Body of pancreas (tissue), 4 donors: ENCODE measurements around the gene C1QTNF5. TPM values are rescaled to one million over a fixed set of nuclear protein-coding genes. Genes with fewer than 3 reads are reported as not detected.
A peak's percentile ranks its signal among the peaks of the same experiment; 100 is the strongest.

Experiments used
- ATAC-seq: fragments of 150-250 bp; one replicate; pipeline ENCODE4 v1.9.1; 2016
- DNase-seq, 4 donors: peaks; one replicate each; pipeline ENCODE4 v3.0.0-alpha.2; 2019
- H3K27ac ChIP-seq, 4 donors: fragments of 200-600 bp; sonication (generic); 1 replicate in 3 of 4; 2 replicates in 1 of 4; pipeline versions ENCODE4 v1.5.1 to v1.6.1; 2016 to 2019; ENCODE audit warnings: mild to moderate bottlenecking in 1 of 4, mixed read lengths in 1 of 4, moderate library complexity in 1 of 4
- H3K27me3 ChIP-seq, 2 donors: fragments of 200-600 bp; sonication (generic); one replicate each; pipeline ENCODE4 v1.6.0; 2016; ENCODE audit warnings: mild to moderate bottlenecking in 1 of 2
- H3K36me3 ChIP-seq, 2 donors: fragments of 200-600 bp; sonication (generic); replicated peaks in 1 of 2; 2 replicates each; pipeline ENCODE4 v1.5.1; 2016; ENCODE audit warnings: low read depth in 2 of 2; ENCODE audit not compliant: insufficient read depth in 1 of 2
- H3K4me1 ChIP-seq: fragments of 200-600 bp; sonication (generic); one replicate; pipeline ENCODE4 v1.6.0; 2016
- H3K4me3 ChIP-seq, 2 donors: fragments of 200-600 bp; sonication (generic); 1 replicate in 1 of 2; 2 replicates in 1 of 2; pipeline ENCODE4 v1.5.1; 2016 to 2019
- H3K9me3 ChIP-seq, 3 donors: fragments of 200-600 bp; sonication (generic); 1 replicate in 2 of 3; 2 replicates in 1 of 3; pipeline ENCODE4 v1.5.1; 2016
- POLR2A ChIP-seq, 3 donors: fragments of 450-650 bp; IDR thresholded peaks; one replicate each; pipeline ENCODE4 v1.6.1; 2016; ENCODE audit warnings: antibody characterized with exemption in 3 of 3, mild to moderate bottlenecking in 2 of 3
- WGBS, 2 donors: methylation state at CpG; one replicate each; pipeline ENCODE4 v1.1.5; 2017; 5-methylcytosine and 5-hydroxymethylcytosine counted together
- intact Hi-C: fragments of 100-400 bp; cut with DNase I; formaldehyde crosslinking; loops from one replicate; pipeline ENCODE4 v1.15.1; 2023
- total RNA-seq, 2 donors: library from RNA; depleted of rRNA; stranded (reverse); fragments of >200 nt; gene quantifications; one replicate each; pipeline ENCODE4 v1.1.0, GENCODE V29; 2016
- TF ChIP-seq, protein P1 (sequence below), 7 experiments: fragments of 450-650 bp in 4 of 7; fragments of 200-600 bp in 3 of 7; sonication (generic) in 3 of 7; IDR thresholded peaks; one replicate each; pipeline ENCODE4 v1.5.1; 2016 to 2019; ENCODE audit warnings: antibody characterized with exemption in 7 of 7

The C1QTNF5 gene
- total RNA-seq, 2 donors from 2014 or later, result 28.8 to 54.1 TPM

DNA sequence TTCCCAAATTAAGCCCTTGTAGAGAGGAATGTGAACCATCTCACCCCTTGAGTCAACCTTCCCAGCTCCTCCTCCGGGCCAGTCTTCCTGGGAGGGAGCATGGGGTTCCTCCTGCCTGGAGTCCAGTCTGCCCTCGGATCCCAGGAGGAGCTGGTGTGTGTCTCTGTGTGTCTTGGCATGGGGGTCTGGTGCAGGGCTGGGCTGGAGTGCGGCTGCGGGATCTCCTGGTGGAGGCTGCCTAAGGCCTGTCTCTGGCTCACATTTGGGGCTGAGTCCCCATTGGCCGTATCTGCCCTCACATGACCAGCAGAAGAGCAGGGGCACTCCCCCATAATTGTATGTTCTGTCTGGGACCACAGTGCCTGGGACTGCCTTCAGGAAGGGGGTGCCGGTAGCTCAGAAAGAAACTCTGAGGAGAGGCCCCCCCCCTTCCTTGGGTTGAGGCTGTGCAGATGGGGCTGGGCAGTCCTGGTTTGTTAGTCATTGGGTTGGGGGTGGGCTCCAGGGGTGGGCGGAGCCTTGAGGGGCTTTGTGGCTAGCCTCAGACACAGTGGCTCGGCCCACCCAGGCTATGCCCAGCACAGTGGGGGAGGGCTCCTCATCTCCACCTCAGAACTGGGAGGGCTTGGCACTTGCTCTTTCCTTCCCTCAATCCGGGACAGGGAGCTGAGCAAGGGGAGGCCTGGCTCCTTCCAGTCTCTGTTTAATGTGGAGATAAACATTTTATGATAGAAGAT is 2.9 kb downstream of the C1QTNF5 start:
- Histone ChIP-seq H3K4me3 (no peak overlapping the region), H3K36me3 (no peaks in the 10 kb centered on the region), H3K27ac (no peak overlapping the region), H3K4me1 (peaks cover 56% of the 10 kb centered on the region), H3K27me3 (no peaks in the 10 kb centered on the region), H3K9me3 (no peaks in the 10 kb centered on the region)
- TF ChIP-seq, protein P1, sequence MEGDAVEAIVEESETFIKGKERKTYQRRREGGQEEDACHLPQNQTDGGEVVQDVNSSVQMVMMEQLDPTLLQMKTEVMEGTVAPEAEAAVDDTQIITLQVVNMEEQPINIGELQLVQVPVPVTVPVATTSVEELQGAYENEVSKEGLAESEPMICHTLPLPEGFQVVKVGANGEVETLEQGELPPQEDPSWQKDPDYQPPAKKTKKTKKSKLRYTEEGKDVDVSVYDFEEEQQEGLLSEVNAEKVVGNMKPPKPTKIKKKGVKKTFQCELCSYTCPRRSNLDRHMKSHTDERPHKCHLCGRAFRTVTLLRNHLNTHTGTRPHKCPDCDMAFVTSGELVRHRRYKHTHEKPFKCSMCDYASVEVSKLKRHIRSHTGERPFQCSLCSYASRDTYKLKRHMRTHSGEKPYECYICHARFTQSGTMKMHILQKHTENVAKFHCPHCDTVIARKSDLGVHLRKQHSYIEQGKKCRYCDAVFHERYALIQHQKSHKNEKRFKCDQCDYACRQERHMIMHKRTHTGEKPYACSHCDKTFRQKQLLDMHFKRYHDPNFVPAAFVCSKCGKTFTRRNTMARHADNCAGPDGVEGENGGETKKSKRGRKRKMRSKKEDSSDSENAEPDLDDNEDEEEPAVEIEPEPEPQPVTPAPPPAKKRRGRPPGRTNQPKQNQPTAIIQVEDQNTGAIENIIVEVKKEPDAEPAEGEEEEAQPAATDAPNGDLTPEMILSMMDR (IDR thresholded peaks at IDR 0.05), result no peak
- no peak for TF ChIP-seq POLR2A (IDR thresholded peaks at IDR 0.05)
- no peak for ATAC-seq
- intact Hi-C loops, result loop anchor here (5.0 kb wide), 1 partner anchor 40 kb away; no protein-coding TSS in a partner anchor
- DNase-seq, result no peak
- WGBS, 2 donors, result 52 to 66% methylated on average over 3 to 9 of the region's 9 CpGs

DNA sequence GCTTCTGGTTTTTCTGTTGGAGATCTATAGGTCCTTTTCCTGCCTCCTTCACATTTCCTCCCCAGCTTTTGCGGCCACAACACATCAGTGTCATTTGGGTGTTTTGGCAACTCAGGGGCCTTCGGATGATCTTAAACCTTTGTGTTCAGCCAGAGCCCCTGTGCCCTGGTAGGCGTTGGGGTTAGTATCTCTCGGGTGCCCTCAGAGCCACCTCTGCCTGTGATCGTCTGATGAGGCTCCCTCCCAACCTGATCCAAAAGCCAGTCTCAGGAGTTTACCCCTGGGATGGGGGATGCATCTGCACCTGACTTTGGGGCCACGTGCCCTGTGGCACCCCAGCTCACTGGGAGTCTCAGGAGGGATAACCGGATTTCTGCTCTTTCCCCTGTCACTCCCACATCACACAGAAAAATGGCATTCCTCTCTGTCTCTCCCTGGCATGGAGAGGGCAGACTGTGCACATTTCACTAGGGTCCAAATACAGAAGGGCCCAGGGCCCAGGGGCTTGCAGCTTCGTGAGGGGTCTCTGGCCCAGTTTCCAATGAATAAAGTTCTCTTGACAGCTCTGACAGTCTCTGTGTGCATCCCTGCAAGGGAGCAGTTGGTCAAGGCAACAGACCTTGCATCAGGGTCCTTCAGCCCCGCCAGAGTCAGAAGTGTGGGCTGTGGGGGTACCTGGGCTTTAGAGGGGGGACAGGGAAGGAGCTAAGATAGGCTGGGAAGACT is 3.8 kb downstream of the C1QTNF5 start:
- H3K4me3 ChIP-seq, result no peak overlapping the region
- DNase-seq (no peak), ATAC-seq (no peak)
- TF ChIP-seq, protein P1 (IDR thresholded peaks at IDR 0.05), result no peak
- TF ChIP-seq POLR2A (IDR thresholded peaks at IDR 0.05), result no peak
- WGBS, 2 donors, result 85 to 89% methylated on average over 6 to 9 of the region's 9 CpGs
- H3K27ac ChIP-seq, result no peak overlapping the region
- no peaks in the 10 kb centered on the region for H3K9me3 ChIP-seq
- H3K36me3 ChIP-seq, result no peaks in the 10 kb centered on the region
- intact Hi-C loops, result loop anchor here (5.0 kb wide), 1 partner anchor 40 kb away; no protein-coding TSS in a partner anchor
- peaks cover 56% of the 10 kb centered on the region for H3K4me1 ChIP-seq
- no peaks in the 10 kb centered on the region for H3K27me3 ChIP-seq

DNA sequence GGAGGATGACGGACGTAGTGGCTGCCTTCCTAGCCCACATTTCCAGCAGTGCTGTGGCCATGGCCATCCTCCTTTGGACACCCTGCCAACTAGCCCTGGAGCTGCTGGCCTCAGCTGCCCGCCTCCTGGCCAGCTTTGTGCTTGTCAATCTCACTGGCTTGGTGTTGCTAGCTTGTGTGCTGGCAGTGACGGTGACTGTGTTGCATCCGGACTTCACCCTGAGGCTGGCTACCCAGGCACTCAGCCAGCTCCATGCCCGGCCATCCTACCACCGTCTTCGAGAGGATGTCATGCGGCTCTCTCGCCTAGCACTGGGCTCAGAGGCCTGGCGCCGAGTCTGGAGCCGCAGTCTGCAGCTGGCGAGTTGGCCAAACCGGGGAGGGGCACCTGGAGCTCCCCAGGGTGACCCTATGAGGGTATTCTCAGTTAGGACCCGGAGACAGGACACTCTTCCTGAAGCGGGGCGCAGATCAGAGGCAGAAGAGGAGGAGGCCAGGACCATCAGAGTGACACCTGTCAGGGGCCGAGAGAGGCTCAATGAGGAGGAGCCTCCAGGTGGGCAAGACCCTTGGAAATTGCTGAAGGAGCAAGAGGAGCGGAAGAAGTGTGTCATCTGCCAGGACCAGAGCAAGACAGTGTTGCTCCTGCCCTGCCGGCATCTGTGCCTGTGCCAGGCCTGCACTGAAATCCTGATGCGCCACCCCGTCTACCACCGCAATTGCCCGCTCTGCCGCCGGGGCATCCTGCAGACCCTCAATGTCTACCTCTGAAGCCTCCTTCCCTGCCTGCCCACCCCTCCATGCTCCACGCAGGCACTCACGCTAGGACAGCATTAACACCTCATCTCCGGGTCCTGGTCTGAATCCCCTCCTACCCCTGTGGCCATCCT is 4.8 kb downstream of the C1QTNF5 start:
- Histone ChIP-seq H3K36me3 (no peaks in the 10 kb centered on the region), H3K27me3 (no peaks in the 10 kb centered on the region), H3K4me3 (no peak overlapping the region), H3K27ac (no peak overlapping the region), H3K9me3 (no peaks in the 10 kb centered on the region), H3K4me1 (peaks cover 46% of the 10 kb centered on the region)
- DNase-seq (no peak), ATAC-seq (no peak)
- 83 to 85% methylated on average over 16 to 29 of the region's 30 CpGs for WGBS, 2 donors
- TF ChIP-seq POLR2A (IDR thresholded peaks at IDR 0.05), result no peak
- TF ChIP-seq, protein P1 (IDR thresholded peaks at IDR 0.05), result no peak
- intact Hi-C loops, result loop anchor here (5.0 kb wide), 1 partner anchor 41 kb away; no protein-coding TSS in a partner anchor

DNA sequence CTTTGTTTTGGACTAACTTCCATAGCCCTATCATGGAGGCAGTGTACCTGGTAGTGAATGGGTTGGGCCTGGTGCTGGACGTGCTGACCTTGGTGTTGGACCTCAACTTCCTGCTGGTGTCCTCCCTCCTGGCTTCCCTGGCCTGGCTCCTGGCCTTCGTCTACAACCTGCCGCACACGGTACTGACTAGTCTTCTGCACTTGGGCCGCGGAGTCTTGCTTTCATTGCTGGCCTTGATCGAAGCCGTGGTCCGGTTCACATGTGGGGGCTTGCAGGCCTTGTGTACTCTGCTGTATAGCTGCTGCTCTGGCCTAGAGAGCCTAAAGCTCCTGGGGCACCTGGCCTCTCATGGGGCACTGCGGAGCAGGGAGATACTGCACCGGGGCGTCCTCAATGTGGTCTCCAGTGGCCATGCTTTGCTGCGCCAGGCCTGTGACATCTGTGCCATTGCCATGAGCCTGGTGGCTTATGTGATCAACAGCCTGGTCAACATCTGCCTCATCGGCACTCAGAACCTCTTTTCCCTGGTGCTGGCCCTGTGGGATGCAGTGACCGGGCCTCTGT is 5.5 kb downstream of the C1QTNF5 start:
- Histone ChIP-seq H3K4me1 (peaks cover 39% of the 10 kb centered on the region), H3K36me3 (no peaks in the 10 kb centered on the region), H3K27me3 (no peaks in the 10 kb centered on the region), H3K4me3 (peak overlapping the region in 1 of 2 donors; percentile 97), H3K27ac (peak overlapping the region in 2 of 4 donors; percentile 75 to 85), H3K9me3 (no peaks in the 10 kb centered on the region)
- intact Hi-C loops, result loop anchor here (5.0 kb wide), 1 partner anchor 42 kb away; no protein-coding TSS in a partner anchor
- 45 to 46% methylated on average over 4 to 13 of the region's 15 CpGs for WGBS, 2 donors
- no peak for ATAC-seq
- TF ChIP-seq, protein P1 (IDR thresholded peaks at IDR 0.05), result no peak
- TF ChIP-seq POLR2A (IDR thresholded peaks at IDR 0.05), result no peak
- no peak for DNase-seq
